Activated T-helper 1 cell treated with Interleukin-2 at 50 U/mL for 16 hours (primary cell): ENCODE results near the gene ACOT2.

Experiments
- DNase-seq: peaks from one replicate; pipeline ENCODE4 v3.0.0-alpha.2; 2020; ENCODE audit warnings: low read depth

The ACOT2 gene

GRCh38 chr14:73613419-73613963, 44.5 kb downstream of the ACOT2 start:
- DNase-seq = no peak

DNA sequence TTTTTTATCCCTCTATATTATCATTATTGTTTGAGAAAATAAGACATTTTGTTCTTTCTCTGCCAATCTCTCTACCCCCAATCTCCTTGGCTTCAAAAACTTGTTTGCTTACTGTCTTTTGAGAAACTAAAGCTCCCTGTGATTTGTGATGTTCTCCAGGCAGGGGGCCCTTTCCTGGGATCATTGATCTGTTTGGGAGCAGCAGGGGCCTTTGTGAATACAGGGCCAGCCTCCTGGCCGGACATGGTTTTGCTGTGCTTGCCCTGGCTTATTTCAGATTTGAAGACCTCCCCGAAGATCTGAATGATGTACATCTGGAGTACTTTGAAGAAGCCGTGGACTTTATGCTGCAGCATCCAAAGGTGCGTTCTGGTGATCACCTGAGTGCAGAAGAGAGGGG, 47.8 kb downstream of the ACOT2 start:
- no peak for DNase-seq

GRCh38 chr14:73619524-73619923, 50.5 kb downstream of the ACOT2 start:
- no peak for DNase-seq

GRCh38 chr14:73620268-73620667, 51.3 kb downstream of the ACOT2 start:
- DNase-seq = no peak

DNA sequence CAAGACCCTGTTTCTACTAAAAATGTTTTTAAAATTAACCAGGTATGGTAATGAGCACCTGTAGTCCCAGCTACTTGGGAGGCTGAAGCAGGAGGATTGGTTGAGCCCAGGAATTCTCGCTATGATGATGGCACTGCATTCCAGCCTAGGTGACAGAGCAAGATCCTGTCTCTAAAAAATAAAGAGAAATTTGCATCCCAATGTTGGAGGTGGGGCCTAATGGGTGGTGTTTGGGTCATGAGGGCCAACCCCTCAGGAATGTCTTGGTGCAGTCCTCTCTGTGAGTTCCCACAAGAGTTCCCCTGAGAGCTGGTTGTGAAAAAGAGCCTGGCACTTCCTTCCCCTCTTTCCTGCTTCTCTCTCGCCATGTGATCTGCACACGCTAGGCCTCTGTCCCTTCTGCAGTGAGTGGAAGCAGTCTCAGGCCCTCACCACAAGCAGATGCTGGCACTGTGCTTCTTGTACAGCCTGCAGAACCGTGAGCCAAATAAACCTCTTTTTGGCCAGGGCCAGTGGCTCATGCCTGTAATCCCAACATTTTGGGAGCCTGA, 54.6 kb downstream of the ACOT2 start:
- no peak for DNase-seq
